CD14-positive monocyte (primary cell): ENCODE data around the gene NMT1. TPM values are rescaled to one million over a fixed set of nuclear protein-coding genes. Genes with fewer than 3 reads are reported as not detected.

Source experiments
- DNase-seq, 3 donors: peaks; one replicate each; pipeline ENCODE4 v3.0.0-alpha.2; 2011 to 2022
- H2AFZ ChIP-seq: 2 replicates; pipeline ENCODE4 v1.6.0; 2012; ENCODE audit warnings: mild to moderate bottlenecking, low read depth, low read length, inconsistent platforms; ENCODE audit not compliant: insufficient read depth, poor library complexity, severe bottlenecking
- H3K27ac ChIP-seq, 2 donors: 1 replicate in 1 of 2; 2 replicates in 1 of 2; pipeline ENCODE4 v1.5.1; 2012 to 2013; ENCODE audit warnings: low read length in 2 of 2, control low read depth in 1 of 2, inconsistent platforms in 1 of 2, low read depth in 1 of 2, mild to moderate bottlenecking in 1 of 2
- H3K27me3 ChIP-seq, 2 donors: one replicate each; pipeline versions ENCODE4 v1.6.0 to v1.6.1; 2011 to 2013; ENCODE audit warnings: low read length in 2 of 2; ENCODE audit not compliant: control insufficient read depth in 2 of 2, insufficient read depth in 2 of 2
- H3K36me3 ChIP-seq, 2 donors: replicated peaks in 1 of 2; 1 replicate in 1 of 2; 2 replicates in 1 of 2; pipeline versions ENCODE4 v1.5.1 to v1.6.1; 2012 to 2013; ENCODE audit warnings: low read length in 2 of 2, control low read depth in 1 of 2, inconsistent platforms in 1 of 2, mild to moderate bottlenecking in 1 of 2; ENCODE audit not compliant: insufficient read depth in 2 of 2, control insufficient read depth in 1 of 2
- H3K4me1 ChIP-seq, 2 donors: 1 replicate in 1 of 2; 2 replicates in 1 of 2; pipeline versions ENCODE4 v1.5.1 to v1.6.1; 2012 to 2013; ENCODE audit warnings: low read length in 2 of 2, control low read depth in 1 of 2, inconsistent platforms in 1 of 2, mild to moderate bottlenecking in 1 of 2, moderate library complexity in 1 of 2; ENCODE audit not compliant: insufficient read depth in 2 of 2, control insufficient read depth in 1 of 2
- H3K4me2 ChIP-seq: replicated peaks from 2 replicates; pipeline ENCODE3; 2012; ENCODE audit warnings: low read length, moderate library complexity, mild to moderate bottlenecking; ENCODE audit not compliant: poor library complexity, severe bottlenecking; ENCODE audit errors: extremely low read depth
- H3K4me3 ChIP-seq, 3 experiments: fragments of 200-600 bp in 1 of 3; sonication (generic) in 1 of 3; replicated peaks in 1 of 3; 1 replicate in 2 of 3; 2 replicates in 1 of 3; pipeline ENCODE4 v1.5.1; 2011 to 2013; ENCODE audit warnings: low read length in 3 of 3, mild to moderate bottlenecking in 3 of 3, control low read depth in 2 of 3, low read depth in 2 of 3, inconsistent platforms in 1 of 3, moderate library complexity in 1 of 3
- H3K79me2 ChIP-seq: 2 replicates; pipeline ENCODE4 v1.6.0; 2012; ENCODE audit warnings: mild to moderate bottlenecking, control low read depth, inconsistent platforms, low read length, moderate library complexity; ENCODE audit not compliant: insufficient read depth
- H3K9ac ChIP-seq: 2 replicates; pipeline ENCODE4 v1.6.0; 2017; ENCODE audit warnings: low read length, mild to moderate bottlenecking; ENCODE audit not compliant: insufficient read depth, poor library complexity, severe bottlenecking
- H3K9me3 ChIP-seq, 2 donors: replicated peaks in 1 of 2; 1 replicate in 1 of 2; 2 replicates in 1 of 2; pipeline versions ENCODE4 v1.5.1 to v1.6.1; 2012 to 2013; ENCODE audit warnings: low read length in 2 of 2, control low read depth in 1 of 2; ENCODE audit not compliant: control insufficient read depth in 1 of 2, insufficient read depth in 1 of 2
- H4K20me1 ChIP-seq: 2 replicates; pipeline ENCODE4 v1.6.0; 2012; ENCODE audit warnings: mild to moderate bottlenecking, low read length, control low read depth, moderate library complexity; ENCODE audit not compliant: insufficient read depth
- H3K27ac Mint-ChIP-seq, 7 donors: one replicate each; pipeline ENCODE4 v1.8.0; 2020; ENCODE audit warnings: mild to moderate bottlenecking in 7 of 7, mixed read lengths in 7 of 7, moderate library complexity in 6 of 7, inconsistent platforms in 2 of 7
- H3K27me3 Mint-ChIP-seq, 3 donors: one replicate each; pipeline ENCODE4 v1.8.0; 2021 to 2022; ENCODE audit warnings: low read depth in 3 of 3, mild to moderate bottlenecking in 3 of 3, mixed read lengths in 3 of 3, moderate library complexity in 3 of 3, inconsistent platforms in 1 of 3
- H3K36me3 Mint-ChIP-seq, 2 donors: one replicate each; pipeline ENCODE4 v1.8.0; 2020; ENCODE audit warnings: mixed read lengths in 2 of 2, inconsistent platforms in 1 of 2, mild to moderate bottlenecking in 1 of 2
- H3K4me1 Mint-ChIP-seq: one replicate; pipeline ENCODE4 v1.8.0; 2020; ENCODE audit warnings: mild to moderate bottlenecking, mixed read lengths
- H3K4me3 Mint-ChIP-seq, 2 donors: one replicate each; pipeline ENCODE4 v1.8.0; 2020; ENCODE audit warnings: mild to moderate bottlenecking in 2 of 2, mixed read lengths in 2 of 2, moderate library complexity in 1 of 2
- H3K9me3 Mint-ChIP-seq, 7 donors: one replicate each; pipeline ENCODE4 v1.8.0; 2020 to 2022; ENCODE audit warnings: mixed read lengths in 7 of 7, mild to moderate bottlenecking in 6 of 7, moderate library complexity in 6 of 7, inconsistent platforms in 2 of 7
- WGBS: methylation state at CpG from one replicate; pipeline ENCODE4 v1.1.5; 2013; ENCODE audit warnings: missing lambda C conversion rate; ENCODE audit not compliant: insufficient coverage; 5-methylcytosine and 5-hydroxymethylcytosine counted together
- intact Hi-C, 2 donors: fragments of 100-400 bp; cut with micrococcal nuclease; formaldehyde crosslinking; loops; one replicate each; pipeline versions ENCODE4 v1.15.0 to v1.15.1; 2023
- polyA plus RNA-seq, 3 donors: library from polyadenylated mRNA; depleted of rRNA in 1 of 3; unstranded in 2 of 3; stranded (reverse) in 1 of 3; fragments of 300-500 nt in 2 of 3; fragments of >200 nt in 1 of 3; fragmentation: Illumina TruSeq in 2 of 3; gene quantifications; 1 replicate in 2 of 3; 2 replicates in 1 of 3; pipeline ENCODE4 v1.2.3, GENCODE V29; 2012 to 2021
- TF ChIP-seq, protein P1 (sequence below): fragments of 200-600 bp; IDR thresholded peaks from one replicate; pipeline ENCODE4 v1.8.0; 2022; ENCODE audit warnings: antibody characterized with exemption, mild to moderate bottlenecking

The NMT1 gene
- polyA plus RNA-seq, 3 donors = 27.2 to 50.2 (median 45.1) TPM

DNA sequence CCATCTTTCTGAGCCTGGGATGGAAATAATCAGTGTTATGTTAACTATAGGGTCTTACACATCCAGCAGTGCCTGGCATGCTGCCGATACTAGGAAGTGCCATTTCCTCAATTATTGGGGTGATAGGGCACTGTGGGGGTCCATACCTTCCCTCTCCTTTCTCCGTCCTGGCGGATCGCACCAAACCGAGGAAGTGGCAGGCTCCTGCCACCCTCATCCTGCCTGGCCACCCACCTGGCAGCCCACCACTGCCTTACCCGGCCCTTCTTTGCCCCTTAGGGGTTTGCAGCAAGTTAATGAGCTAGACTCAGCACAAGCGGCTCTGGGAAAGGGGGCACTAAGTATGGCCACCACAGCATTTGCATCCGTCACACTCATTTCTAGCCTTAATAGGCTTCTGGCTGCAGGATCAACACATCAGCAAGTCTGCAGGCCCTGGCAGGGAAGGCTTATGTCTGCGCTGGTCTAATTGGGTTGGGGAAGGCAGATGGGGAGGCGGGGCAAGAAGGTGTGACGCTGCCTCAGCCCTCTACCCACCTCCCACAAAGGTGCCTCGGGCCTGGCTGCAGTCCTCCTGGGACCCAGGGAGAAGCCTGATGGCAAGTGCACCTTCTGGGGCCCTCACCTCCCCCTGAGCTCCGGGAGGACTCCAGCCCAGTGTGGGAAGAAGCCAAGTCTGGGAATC is 38.3 kb upstream of the NMT1 start:
- Mint-ChIP-seq H3K9me3 (peaks cover 0 to 23% (median 10%) of the 10 kb centered on the region in 7 donors), H3K27me3 (peaks cover 37 to 41% (median 38%) of the 10 kb centered on the region in 3 donors), H3K27ac (no peak overlapping the region), H3K4me1 (peaks cover 29% of the 10 kb centered on the region), H3K4me3 (no peak overlapping the region), H3K36me3 (peaks cover 30 to 33% of the 10 kb centered on the region in 2 donors)
- Histone ChIP-seq H3K4me2 (no peak overlapping the region), H3K9ac (no peak overlapping the region), H3K4me1 (peaks cover 16 to 29% of the 10 kb centered on the region in 2 donors), H3K36me3 (peaks cover 4 to 24% of the 10 kb centered on the region in 2 donors), H3K9me3 (peaks cover 0 to 13% of the 10 kb centered on the region in 2 donors), H3K4me3 (no peak overlapping the region), H3K79me2 (no peaks in the 10 kb centered on the region), H3K27me3 (peaks cover 31 to 37% of the 10 kb centered on the region in 2 donors), H2AFZ (no peak overlapping the region), H3K27ac (no peak overlapping the region), H4K20me1 (no peaks in the 10 kb centered on the region)
- DNase-seq = no peak
- TF ChIP-seq, protein P1, sequence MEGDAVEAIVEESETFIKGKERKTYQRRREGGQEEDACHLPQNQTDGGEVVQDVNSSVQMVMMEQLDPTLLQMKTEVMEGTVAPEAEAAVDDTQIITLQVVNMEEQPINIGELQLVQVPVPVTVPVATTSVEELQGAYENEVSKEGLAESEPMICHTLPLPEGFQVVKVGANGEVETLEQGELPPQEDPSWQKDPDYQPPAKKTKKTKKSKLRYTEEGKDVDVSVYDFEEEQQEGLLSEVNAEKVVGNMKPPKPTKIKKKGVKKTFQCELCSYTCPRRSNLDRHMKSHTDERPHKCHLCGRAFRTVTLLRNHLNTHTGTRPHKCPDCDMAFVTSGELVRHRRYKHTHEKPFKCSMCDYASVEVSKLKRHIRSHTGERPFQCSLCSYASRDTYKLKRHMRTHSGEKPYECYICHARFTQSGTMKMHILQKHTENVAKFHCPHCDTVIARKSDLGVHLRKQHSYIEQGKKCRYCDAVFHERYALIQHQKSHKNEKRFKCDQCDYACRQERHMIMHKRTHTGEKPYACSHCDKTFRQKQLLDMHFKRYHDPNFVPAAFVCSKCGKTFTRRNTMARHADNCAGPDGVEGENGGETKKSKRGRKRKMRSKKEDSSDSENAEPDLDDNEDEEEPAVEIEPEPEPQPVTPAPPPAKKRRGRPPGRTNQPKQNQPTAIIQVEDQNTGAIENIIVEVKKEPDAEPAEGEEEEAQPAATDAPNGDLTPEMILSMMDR = no peak
- 88% methylated on average over 3 of the region's 13 CpGs for WGBS
- intact Hi-C loops = loop anchor here (1.0 to 5.0 kb wide), 3 partner anchors 100 to 245 kb away; no protein-coding TSS in a partner anchor

DNA sequence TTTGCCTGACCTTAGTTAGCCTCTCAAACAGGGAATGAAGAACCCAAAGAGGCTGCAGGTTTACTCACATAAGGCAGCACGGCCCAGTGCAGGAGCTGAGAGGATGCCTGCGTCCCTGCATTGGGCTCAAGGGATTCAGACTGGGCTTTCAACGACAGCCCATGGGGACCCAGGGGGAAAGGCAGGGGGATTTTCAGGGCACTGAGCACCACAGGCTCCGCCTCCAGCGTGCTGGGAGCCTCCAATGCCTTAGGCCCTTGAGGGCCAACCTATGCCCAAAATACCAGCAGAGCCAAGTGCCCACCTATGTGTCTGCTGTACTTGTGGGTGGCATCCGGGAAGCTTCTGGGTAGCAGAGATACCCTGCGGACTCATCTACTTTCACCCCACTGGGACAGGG is 32.0 kb upstream of the NMT1 start:
- intact Hi-C loops = no loop called here
- H3K9me3 ChIP-seq = no peaks in the 10 kb centered on the region
- no peaks in the 10 kb centered on the region for H4K20me1 ChIP-seq
- 98% methylated on average over 5 of the region's 7 CpGs for WGBS
- no peak overlapping the region for H3K9ac ChIP-seq
- H3K4me2 ChIP-seq = no peak overlapping the region
- Mint-ChIP-seq H3K36me3 (peaks cover 46 to 78% of the 10 kb centered on the region in 2 donors), H3K4me3 (no peak overlapping the region), H3K27ac (no peak overlapping the region), H3K9me3 (no peaks in the 10 kb centered on the region), H3K4me1 (no peaks in the 10 kb centered on the region), H3K27me3 (no peaks in the 10 kb centered on the region)
- H3K4me3 ChIP-seq = no peak overlapping the region
- no peak for DNase-seq
- no peaks in the 10 kb centered on the region for H3K79me2 ChIP-seq
- peaks cover 49 to 72% of the 10 kb centered on the region in 2 donors for H3K36me3 ChIP-seq
- no peaks in the 10 kb centered on the region for H3K4me1 ChIP-seq
- no peak overlapping the region for H3K27ac ChIP-seq
- TF ChIP-seq, protein P1 = no peak
- no peak overlapping the region for H2AFZ ChIP-seq
- H3K27me3 ChIP-seq = no peaks in the 10 kb centered on the region
